ENCODE data around the gene SIGLEC1.

The SIGLEC1 gene

DNA sequence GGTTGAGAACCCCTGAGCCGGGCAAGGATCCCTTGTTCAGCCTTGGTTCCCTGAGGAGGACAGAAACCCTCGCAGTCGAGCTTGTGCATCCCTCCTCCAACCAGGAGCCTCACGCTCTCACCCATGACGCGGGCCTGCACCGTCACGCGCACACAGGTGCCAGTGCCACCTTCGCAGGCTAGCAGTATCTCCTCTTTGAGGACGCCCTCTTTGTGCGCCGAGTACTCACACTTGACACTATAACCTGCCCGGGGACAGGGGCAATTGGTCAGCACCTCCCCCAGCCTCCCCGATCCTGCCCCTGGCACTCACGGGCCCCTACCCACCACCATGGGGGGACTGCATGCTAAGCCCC, 41.9 kb upstream of the SIGLEC1 start:
- H3K9ac ChIP-seq (ENCODE audit: insufficient read length) = no peak overlapping the region
- DNase-seq (ENCODE audit: low read depth, low spot score) = no peak
- H3K4me3 ChIP-seq = no peak overlapping the region
- H3K27ac ChIP-seq = no peak overlapping the region
- no peak for TF ChIP-seq FOXP2 (optimal IDR thresholded peaks at IDR 0.05; ENCODE audit: control extremely low read depth, extremely low read length, insufficient read depth)
- no peak for TF ChIP-seq POLR2AphosphoS5 (IDR thresholded peaks at IDR 0.05; ENCODE audit: borderline replicate concordance, low read depth, low read length)
- no peak for TF ChIP-seq EZH2 (IDR thresholded peaks at IDR 0.05)
- H3K36me3 ChIP-seq (ENCODE audit: insufficient read depth, low read length) = peaks cover 41% of the 10 kb centered on the region
- H3K9me3 ChIP-seq (ENCODE audit: low read depth, low read length) = no peaks in the 10 kb centered on the region

DNA sequence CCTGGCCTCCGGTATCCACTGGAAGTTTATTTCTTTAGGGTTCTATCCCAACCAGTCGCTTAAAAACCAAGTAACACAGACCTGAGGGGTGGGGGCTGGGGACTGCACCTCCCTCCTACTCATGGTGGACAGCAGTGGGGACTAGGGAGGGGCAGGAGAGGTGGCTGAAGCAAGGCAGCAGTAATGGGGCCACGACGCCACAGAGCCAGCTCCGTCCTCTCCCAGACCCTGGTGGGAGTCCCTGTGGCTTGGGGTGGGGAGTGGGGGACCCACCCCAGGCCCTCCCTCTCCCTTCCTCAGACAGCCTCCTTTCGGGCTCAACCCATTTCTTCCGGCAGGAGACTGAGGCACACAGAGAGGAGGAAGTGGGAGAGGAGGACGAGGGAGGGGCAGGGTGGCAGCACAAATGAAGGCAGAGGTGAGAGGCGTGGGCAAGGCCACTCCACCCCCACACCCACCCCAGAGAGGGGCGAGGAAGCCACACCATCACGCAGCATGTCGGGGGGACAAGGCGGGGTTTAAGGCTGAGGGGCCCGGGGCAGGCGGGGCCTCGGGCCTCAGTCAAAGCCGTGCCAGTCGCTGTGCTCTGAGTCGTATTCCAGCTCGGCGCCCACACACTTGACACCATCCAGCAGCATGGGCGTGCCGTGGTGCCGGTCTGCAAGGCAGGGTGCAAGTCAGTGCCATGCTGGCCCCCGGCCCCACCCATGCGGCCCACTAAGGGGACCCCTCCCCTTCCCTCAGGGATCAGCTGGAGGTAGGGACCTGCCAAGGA, 41.3 kb upstream of the SIGLEC1 start:
- H3K4me3 ChIP-seq = no peak overlapping the region
- H3K9ac ChIP-seq (ENCODE audit: insufficient read length) = no peak overlapping the region
- peaks cover 37% of the 10 kb centered on the region for H3K36me3 ChIP-seq (ENCODE audit: insufficient read depth, low read length)
- no peaks in the 10 kb centered on the region for H3K9me3 ChIP-seq (ENCODE audit: low read depth, low read length)
- no peak overlapping the region for H3K27ac ChIP-seq
- TF ChIP-seq FOXP2 (optimal IDR thresholded peaks at IDR 0.05; ENCODE audit: control extremely low read depth, extremely low read length, insufficient read depth) (no peak), POLR2AphosphoS5 (IDR thresholded peaks at IDR 0.05; ENCODE audit: borderline replicate concordance, low read depth, low read length) (no peak), EZH2 (IDR thresholded peaks at IDR 0.05) (no peak)
- no peak for DNase-seq (ENCODE audit: low read depth, low spot score)

DNA sequence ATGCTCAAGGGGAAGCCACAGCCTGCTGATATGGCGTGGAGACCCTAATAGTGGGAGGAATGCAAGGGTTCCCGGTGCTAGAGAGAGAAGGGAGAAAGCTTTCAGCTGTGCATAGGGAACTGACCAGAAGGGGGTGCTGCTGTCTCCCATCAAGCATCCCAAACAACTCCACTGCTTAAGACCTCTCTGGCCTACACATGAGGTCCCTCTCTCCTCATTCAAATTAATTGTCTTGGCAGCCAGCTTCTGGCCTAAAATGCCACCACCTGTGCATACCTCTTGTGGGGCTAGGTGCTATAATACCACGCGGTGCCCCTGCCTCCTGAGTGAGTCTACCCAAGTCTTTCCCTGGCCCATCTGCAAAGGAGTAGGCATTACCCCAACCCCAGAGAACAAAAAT, 40.7 kb upstream of the SIGLEC1 start:
- H3K9ac ChIP-seq (ENCODE audit: insufficient read length) = no peak overlapping the region
- peaks cover 32% of the 10 kb centered on the region for H3K36me3 ChIP-seq (ENCODE audit: insufficient read depth, low read length)
- TF ChIP-seq POLR2AphosphoS5 (IDR thresholded peaks at IDR 0.05; ENCODE audit: borderline replicate concordance, low read depth, low read length) = no peak
- TF ChIP-seq EZH2 (IDR thresholded peaks at IDR 0.05) = no peak
- TF ChIP-seq FOXP2 (optimal IDR thresholded peaks at IDR 0.05; ENCODE audit: control extremely low read depth, extremely low read length, insufficient read depth) = no peak
- H3K27ac ChIP-seq = no peak overlapping the region
- DNase-seq (ENCODE audit: low read depth, low spot score) = peak; percentile 45
- no peak overlapping the region for H3K4me3 ChIP-seq
- H3K9me3 ChIP-seq (ENCODE audit: low read depth, low read length) = no peaks in the 10 kb centered on the region

DNA sequence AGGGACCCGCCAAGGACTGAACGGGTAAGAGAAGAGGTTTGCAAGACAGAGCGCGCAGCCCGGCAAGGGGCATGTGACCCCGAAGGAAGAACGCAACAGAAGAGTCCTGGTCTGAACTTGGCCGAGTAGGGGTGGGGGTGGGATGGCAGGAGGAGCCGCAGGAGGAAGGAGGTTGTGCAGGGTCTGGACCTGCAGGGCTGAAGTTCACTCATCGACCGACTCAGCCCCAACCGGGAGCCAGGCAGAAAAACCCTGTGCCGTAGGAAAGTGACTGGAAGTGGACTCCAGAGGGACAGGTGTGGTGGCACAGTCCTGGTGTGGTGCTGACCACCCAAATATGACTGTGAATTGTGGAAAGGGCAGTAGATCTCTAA, 40.0 kb upstream of the SIGLEC1 start:
- Histone ChIP-seq H3K27ac (no peak overlapping the region), H3K9ac (ENCODE audit: insufficient read length) (no peak overlapping the region), H3K4me3 (no peak overlapping the region)

DNA sequence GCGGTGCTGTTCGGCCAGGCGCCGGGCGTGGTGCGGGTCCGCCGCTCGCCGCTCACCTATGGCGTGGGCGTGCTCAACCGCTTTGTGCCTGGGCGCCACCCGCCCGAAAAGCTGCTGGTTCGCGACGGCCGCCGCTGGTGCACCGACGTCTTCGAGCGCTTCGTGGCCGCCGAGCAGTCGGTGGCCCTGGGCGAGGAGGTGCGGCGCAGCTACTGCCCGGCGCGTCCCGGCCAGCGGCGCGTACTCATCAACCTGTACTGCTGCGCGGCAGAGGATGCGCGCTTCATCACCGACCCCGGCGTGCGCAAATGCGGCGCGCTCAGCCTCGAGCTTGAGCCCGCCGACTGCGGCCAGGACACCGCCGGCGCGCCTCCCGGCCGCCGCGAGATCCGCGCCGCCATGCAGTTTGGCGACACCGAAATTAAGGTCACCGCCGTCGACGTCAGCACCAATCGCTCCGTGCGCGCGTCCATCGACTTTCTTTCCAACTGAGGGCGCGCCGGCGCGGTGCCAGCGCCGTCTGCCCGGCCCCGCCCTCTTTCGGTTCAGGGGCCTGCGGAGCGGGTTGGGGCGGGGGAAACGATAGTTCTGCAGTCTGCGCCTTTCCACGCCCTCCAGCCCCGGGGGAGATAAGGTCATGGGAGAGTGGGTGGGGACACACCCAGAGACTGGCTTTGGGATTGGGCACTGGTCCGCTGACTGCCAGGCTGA, 39.4 kb upstream of the SIGLEC1 start:
- Histone ChIP-seq H3K4me3 (no peak overlapping the region), H3K36me3 (ENCODE audit: insufficient read depth, low read length) (peaks cover 22% of the 10 kb centered on the region; the same call in 1 of the 2 replicates), H3K9me3 (ENCODE audit: low read depth, low read length) (no peaks in the 10 kb centered on the region), H3K27ac (no peak overlapping the region), H3K9ac (ENCODE audit: insufficient read length) (no peak overlapping the region)
- TF ChIP-seq EZH2 (IDR thresholded peaks at IDR 0.05) = no peak
- TF ChIP-seq FOXP2 (optimal IDR thresholded peaks at IDR 0.05; ENCODE audit: control extremely low read depth, extremely low read length, insufficient read depth) = no peak
- no peak for TF ChIP-seq POLR2AphosphoS5 (IDR thresholded peaks at IDR 0.05; ENCODE audit: borderline replicate concordance, low read depth, low read length)
- DNase-seq (ENCODE audit: low read depth, low spot score) = no peak

More for the DNA sequence above, 40.0 kb upstream of the SIGLEC1 start:
- H3K9me3 ChIP-seq (ENCODE audit: low read depth, low read length) = no peaks in the 10 kb centered on the region
- no peak for DNase-seq (ENCODE audit: low read depth, low spot score)
- TF ChIP-seq POLR2AphosphoS5 (IDR thresholded peaks at IDR 0.05; ENCODE audit: borderline replicate concordance, low read depth, low read length) = no peak
- TF ChIP-seq EZH2 (IDR thresholded peaks at IDR 0.05) = no peak
- no peak for TF ChIP-seq FOXP2 (optimal IDR thresholded peaks at IDR 0.05; ENCODE audit: control extremely low read depth, extremely low read length, insufficient read depth)
- H3K36me3 ChIP-seq (ENCODE audit: insufficient read depth, low read length) = peaks cover 25% of the 10 kb centered on the region; the same call in 1 of the 2 replicates

DNA sequence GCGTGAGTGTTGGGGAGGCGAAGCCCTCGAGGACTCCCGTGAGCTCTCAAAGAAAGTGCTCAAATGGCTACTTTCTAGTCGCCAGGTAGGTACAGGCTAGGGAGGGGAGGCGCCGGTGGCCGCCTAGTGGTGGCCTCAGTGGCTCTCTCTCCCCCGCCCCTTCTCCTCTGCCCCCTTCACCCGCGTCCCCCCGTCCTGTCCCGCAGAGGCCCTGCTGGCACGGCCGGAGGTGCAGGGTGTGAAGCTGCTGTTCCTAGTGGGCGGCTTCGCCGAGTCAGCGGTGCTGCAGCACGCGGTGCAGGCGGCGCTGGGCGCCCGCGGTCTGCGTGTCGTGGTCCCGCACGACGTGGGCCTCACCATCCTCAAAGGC, 38.9 kb upstream of the SIGLEC1 start:
- H3K4me3 ChIP-seq = no peak overlapping the region
- no peaks in the 10 kb centered on the region for H3K9me3 ChIP-seq (ENCODE audit: low read depth, low read length)
- H3K36me3 ChIP-seq (ENCODE audit: insufficient read depth, low read length) = peaks cover 18% of the 10 kb centered on the region; the same call in 1 of the 2 replicates
- no peak overlapping the region for H3K27ac ChIP-seq
- no peak for DNase-seq (ENCODE audit: low read depth, low spot score)
- TF ChIP-seq POLR2AphosphoS5 (IDR thresholded peaks at IDR 0.05; ENCODE audit: borderline replicate concordance, low read depth, low read length) (no peak), FOXP2 (optimal IDR thresholded peaks at IDR 0.05; ENCODE audit: control extremely low read depth, extremely low read length, insufficient read depth) (no peak), EZH2 (IDR thresholded peaks at IDR 0.05) (no peak)
- no peak overlapping the region for H3K9ac ChIP-seq (ENCODE audit: insufficient read length)

DNA sequence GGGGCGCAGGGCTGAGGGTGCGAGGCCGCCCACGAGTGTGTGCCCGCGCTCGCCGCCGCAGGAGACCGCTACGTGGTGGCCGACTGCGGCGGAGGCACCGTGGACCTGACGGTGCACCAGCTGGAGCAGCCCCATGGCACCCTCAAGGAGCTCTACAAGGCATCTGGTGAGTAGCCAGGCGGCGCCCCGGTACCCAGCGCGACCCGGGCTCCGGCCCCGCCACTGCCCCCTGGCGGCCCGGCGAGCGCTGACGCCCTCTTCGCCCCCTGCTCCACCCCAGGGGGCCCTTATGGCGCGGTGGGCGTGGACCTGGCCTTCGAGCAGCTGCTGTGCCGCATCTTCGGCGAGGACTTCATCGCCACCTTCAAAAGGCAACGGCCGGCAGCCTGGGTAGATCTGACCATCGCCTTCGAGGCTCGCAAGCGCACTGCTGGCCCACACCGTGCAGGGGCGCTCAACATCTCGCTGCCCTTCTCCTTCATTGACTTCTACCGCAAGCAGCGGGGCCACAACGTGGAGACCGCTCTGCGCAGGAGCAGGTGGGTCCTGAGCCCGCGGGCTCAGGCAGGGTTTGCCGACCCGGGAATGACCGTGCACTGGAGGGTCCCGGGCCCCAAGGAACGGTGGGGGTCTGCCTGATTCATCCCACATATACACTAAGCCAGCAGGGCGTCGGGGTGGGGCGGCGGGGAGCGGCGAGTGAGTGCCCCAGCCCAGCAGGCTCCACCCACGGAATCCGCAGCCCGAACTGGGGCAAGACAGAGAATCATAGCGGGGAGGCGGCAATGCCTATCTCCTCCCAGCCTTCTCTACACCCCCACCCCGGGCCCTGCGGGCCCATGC, 37.5 kb upstream of the SIGLEC1 start:
- Histone ChIP-seq H3K36me3 (ENCODE audit: insufficient read depth, low read length) (peaks cover 6% of the 10 kb centered on the region; the same call in 1 of the 2 replicates), H3K9me3 (ENCODE audit: low read depth, low read length) (no peaks in the 10 kb centered on the region), H3K9ac (ENCODE audit: insufficient read length) (no peak overlapping the region), H3K27ac (no peak overlapping the region), H3K4me3 (no peak overlapping the region)
- TF ChIP-seq FOXP2 (optimal IDR thresholded peaks at IDR 0.05; ENCODE audit: control extremely low read depth, extremely low read length, insufficient read depth) (no peak), EZH2 (IDR thresholded peaks at IDR 0.05) (no peak), POLR2AphosphoS5 (IDR thresholded peaks at IDR 0.05; ENCODE audit: borderline replicate concordance, low read depth, low read length) (no peak)
- DNase-seq (ENCODE audit: low read depth, low spot score) = no peak

Measured in SK-N-MC (cell line).